Endothelial cell (in vitro differentiated cells): Measurements from ENCODE around the gene USP15. TPM values are rescaled to one million over a fixed set of nuclear protein-coding genes. Genes with fewer than 3 reads are reported as not detected.

Experiments used
- DNase-seq: peaks from one replicate; pipeline ENCODE4 v3.0.0; 2021; ENCODE audit warnings: low spot score
- H3K27ac Mint-ChIP-seq: one replicate; pipeline ENCODE4 v1.8.0; 2021; ENCODE audit warnings: mixed read lengths, inconsistent platforms; ENCODE audit not compliant: unreplicated experiment
- H3K27me3 Mint-ChIP-seq: one replicate; pipeline ENCODE4 v1.8.0; 2021; ENCODE audit warnings: mild to moderate bottlenecking, moderate library complexity, mixed read lengths, inconsistent platforms; ENCODE audit not compliant: unreplicated experiment
- H3K36me3 Mint-ChIP-seq: one replicate; pipeline ENCODE4 v1.8.0; 2021; ENCODE audit warnings: mild to moderate bottlenecking, low read depth, mixed read lengths, inconsistent platforms; ENCODE audit not compliant: unreplicated experiment
- H3K4me1 Mint-ChIP-seq: one replicate; pipeline ENCODE4 v1.8.0; 2021; ENCODE audit warnings: mild to moderate bottlenecking, mixed read lengths, inconsistent platforms; ENCODE audit not compliant: unreplicated experiment
- H3K4me3 Mint-ChIP-seq: one replicate; pipeline ENCODE4 v1.8.0; 2021; ENCODE audit warnings: mild to moderate bottlenecking, mixed read lengths, inconsistent platforms; ENCODE audit not compliant: unreplicated experiment
- H3K9me3 Mint-ChIP-seq: one replicate; pipeline ENCODE4 v1.8.0; 2021; ENCODE audit warnings: mixed read lengths, inconsistent platforms; ENCODE audit not compliant: unreplicated experiment
- long read RNA-seq: library from polyadenylated mRNA; unstranded; transcript quantifications from one replicate; pipeline ENCODE4 v2.0.0, GENCODE V29; 2020; ENCODE audit not compliant: unreplicated experiment
- total RNA-seq: library from RNA; stranded (reverse); fragmentation: NEBNext Ultra II Directional; extraction: Animal tissue kit (Norgen Biotek cat#: 25700); gene quantifications from one replicate; pipeline ENCODE4 v1.2.1, GENCODE V29; 2021; ENCODE audit not compliant: unreplicated experiment
- TF ChIP-seq, protein P1 (sequence below): fragments of 200-600 bp; sonication (generic); IDR thresholded peaks from one replicate; pipeline ENCODE4 v1.5.0; 2021; ENCODE audit warnings: antibody characterized with exemption; ENCODE audit not compliant: unreplicated experiment

The USP15 gene
- total RNA-seq, result 98.2 TPM
- long read RNA-seq, full-length matches to known transcripts, result 17 of 19 reads
- long read RNA-seq, partial matches to known transcripts, result 2 of 19 reads
- long read RNA-seq, other reads (novel, unspliced or antisense), result 0 of 19 reads

DNA sequence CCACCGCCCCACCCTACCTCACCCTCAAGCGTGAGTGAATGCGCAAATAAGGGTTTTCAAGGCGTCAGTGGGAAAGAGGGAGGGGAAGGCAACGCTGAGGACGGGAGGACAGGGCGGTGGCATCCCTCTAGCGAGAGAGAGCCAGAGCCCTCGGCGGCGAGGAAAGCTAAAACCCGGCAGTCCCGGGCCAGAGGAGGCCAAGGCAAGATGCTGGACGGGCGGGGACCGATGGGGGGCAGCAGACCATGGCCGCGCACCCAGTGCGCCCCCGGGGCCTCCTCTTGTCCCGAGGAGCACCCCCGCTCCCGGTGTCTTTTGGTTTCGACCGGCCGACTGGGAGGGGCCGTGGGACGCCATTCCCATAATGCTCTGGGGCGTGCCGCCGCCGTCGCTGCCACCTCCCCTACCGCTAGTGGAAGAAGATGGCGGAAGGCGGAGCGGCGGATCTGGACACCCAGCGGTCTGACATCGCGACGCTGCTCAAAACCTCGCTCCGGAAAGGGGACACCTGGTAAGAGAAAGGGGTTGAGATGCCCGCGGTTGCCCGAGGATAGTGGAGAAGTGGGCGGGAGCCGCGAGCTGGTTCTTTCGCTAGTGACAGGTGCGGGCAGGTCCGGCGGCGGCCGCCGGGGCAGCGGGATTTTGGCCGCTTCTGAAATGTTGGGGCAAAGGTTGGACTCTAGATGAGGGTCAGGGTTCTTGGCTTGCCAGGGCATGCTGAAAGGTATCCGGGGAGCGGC, at the start of gene USP15:
Gene USP15 (plus strand): TSS at position 412 of the 740 bp plus-strand sequence. CDS start 11 bp downstream, at position 423.
- DNase-seq, result peak; percentile 99
- H3K4me1 Mint-ChIP-seq, result peaks cover 33% of the 10 kb centered on the region
- TF ChIP-seq, protein P1, sequence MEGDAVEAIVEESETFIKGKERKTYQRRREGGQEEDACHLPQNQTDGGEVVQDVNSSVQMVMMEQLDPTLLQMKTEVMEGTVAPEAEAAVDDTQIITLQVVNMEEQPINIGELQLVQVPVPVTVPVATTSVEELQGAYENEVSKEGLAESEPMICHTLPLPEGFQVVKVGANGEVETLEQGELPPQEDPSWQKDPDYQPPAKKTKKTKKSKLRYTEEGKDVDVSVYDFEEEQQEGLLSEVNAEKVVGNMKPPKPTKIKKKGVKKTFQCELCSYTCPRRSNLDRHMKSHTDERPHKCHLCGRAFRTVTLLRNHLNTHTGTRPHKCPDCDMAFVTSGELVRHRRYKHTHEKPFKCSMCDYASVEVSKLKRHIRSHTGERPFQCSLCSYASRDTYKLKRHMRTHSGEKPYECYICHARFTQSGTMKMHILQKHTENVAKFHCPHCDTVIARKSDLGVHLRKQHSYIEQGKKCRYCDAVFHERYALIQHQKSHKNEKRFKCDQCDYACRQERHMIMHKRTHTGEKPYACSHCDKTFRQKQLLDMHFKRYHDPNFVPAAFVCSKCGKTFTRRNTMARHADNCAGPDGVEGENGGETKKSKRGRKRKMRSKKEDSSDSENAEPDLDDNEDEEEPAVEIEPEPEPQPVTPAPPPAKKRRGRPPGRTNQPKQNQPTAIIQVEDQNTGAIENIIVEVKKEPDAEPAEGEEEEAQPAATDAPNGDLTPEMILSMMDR, result peak; percentile 67
- peak within 1 kb of the TSS; percentile 96 for H3K4me3 Mint-ChIP-seq
- no peaks in the 10 kb centered on the region for H3K9me3 Mint-ChIP-seq
- peaks cover 8% of the 10 kb centered on the region for H3K36me3 Mint-ChIP-seq
- peak within 1 kb of the TSS; percentile 98 for H3K27ac Mint-ChIP-seq
- H3K27me3 Mint-ChIP-seq, result peaks cover 4% of the 10 kb centered on the region

DNA sequence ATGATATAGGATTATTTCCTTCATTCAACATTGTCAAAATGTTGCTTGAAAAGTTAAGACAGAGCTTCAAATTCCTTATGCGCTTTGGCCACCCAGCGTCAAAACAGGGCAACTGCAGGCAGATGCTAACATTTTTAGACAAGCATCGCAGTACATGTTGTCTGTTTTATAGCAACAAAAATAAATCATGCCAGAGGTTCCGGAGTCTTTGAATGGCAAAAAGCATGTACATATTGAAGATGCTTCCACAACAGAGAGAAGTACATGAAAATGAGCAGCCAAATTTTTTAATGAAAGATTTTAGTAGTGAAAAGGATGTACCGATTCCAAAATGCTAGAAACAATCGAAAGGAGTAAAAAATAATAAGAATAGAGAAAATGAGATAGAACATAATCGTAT, 49.8 kb upstream of the USP15 start:
- TF ChIP-seq, protein P1, result peak; percentile 94
- Mint-ChIP-seq H3K27me3 (no peaks in the 10 kb centered on the region), H3K4me3 (no peak overlapping the region), H3K9me3 (no peaks in the 10 kb centered on the region), H3K4me1 (peaks cover 6% of the 10 kb centered on the region), H3K36me3 (peaks cover 3% of the 10 kb centered on the region), H3K27ac (no peak overlapping the region)
- peak; percentile 28 for DNase-seq

DNA sequence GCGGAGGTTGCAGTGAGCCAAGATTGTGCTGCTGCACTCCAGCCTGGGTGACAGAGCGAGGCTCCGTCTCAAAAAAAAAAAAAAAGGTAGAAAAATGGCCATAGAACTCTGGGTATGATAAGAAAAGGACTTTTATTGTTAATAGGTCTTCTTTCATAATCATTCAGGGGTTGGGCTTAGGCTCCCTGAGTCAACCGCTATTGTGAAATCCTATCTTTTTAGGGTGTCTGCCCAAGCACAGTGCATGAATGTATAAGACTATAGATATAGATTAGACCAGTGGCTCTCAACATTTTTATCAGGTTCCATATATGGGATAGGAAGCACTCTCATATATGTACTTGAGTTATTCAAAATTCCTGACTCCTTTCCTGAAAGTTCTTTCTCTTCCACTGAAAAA, 48.7 kb upstream of the USP15 start:
- no peaks in the 10 kb centered on the region for H3K36me3 Mint-ChIP-seq
- H3K4me1 Mint-ChIP-seq, result peaks cover 7% of the 10 kb centered on the region
- H3K27ac Mint-ChIP-seq, result no peak overlapping the region
- no peaks in the 10 kb centered on the region for H3K27me3 Mint-ChIP-seq
- H3K9me3 Mint-ChIP-seq, result no peaks in the 10 kb centered on the region
- no peak for DNase-seq
- TF ChIP-seq, protein P1, result no peak
- no peak overlapping the region for H3K4me3 Mint-ChIP-seq

GRCh38 chr12:62214846-62215245, 45.4 kb upstream of the USP15 start:
- H3K9me3 Mint-ChIP-seq, result no peaks in the 10 kb centered on the region
- H3K27ac Mint-ChIP-seq, result no peak overlapping the region
- H3K36me3 Mint-ChIP-seq, result no peaks in the 10 kb centered on the region
- H3K4me1 Mint-ChIP-seq, result peaks cover 7% of the 10 kb centered on the region
- DNase-seq, result no peak
- no peak overlapping the region for H3K4me3 Mint-ChIP-seq
- TF ChIP-seq, protein P1, result no peak
- no peaks in the 10 kb centered on the region for H3K27me3 Mint-ChIP-seq

DNA sequence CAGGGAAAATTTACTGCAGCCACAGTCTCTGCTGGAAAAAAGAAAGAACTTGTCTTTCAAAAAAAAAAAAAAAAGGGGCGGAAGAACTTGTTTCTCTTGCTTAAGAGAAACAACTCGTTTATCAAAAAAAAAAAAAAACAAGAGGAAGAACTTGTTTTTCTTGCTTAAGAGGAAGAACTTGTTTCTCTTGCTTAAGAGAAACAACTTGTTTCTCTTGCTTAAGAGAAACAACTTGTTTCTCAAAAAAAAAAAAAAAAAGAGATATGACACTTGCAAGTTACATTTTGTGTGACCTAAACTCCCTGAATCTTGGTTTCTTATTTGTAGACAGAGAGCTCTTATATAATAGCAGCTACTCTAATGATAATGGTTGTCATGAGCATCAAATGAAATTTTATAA, 44.7 kb upstream of the USP15 start:
- Mint-ChIP-seq H3K36me3 (no peaks in the 10 kb centered on the region), H3K27ac (no peak overlapping the region), H3K27me3 (no peaks in the 10 kb centered on the region), H3K4me1 (peaks cover 7% of the 10 kb centered on the region), H3K9me3 (no peaks in the 10 kb centered on the region), H3K4me3 (no peak overlapping the region)
- DNase-seq, result no peak
- TF ChIP-seq, protein P1, result no peak
